DMS153 (cell line): ENCODE results near the gene FOXO3B.
"Not testable (repeated sequence)": the region's sequence is repeated elsewhere in the genome, so short reads cannot be mapped to it uniquely, and the experiment has no call there.

ENCODE experiments used
- DNase-seq: peaks from one replicate; lab custom pipeline; 2025; lab: John Stamatoyannopoulos, UW

The FOXO3B gene

GRCh38 chr17:18650094-18650493 is 32.0 kb downstream of the FOXO3B start:
- DNase-seq: not testable (repeated sequence)

GRCh38 chr17:18644291-18644690 is 37.8 kb downstream of the FOXO3B start, which contains the start of gene TBC1D28:
TSS of gene TBC1D28 (minus strand) at chr17:18644391. CDS start at chr17:18641352, 3,039 bp downstream.
- not testable (repeated sequence) for DNase-seq

GRCh38 chr17:18643124-18643523 is 39.0 kb downstream of the FOXO3B start:
- DNase-seq: not testable (repeated sequence)

- not testable (repeated sequence) for DNase-seq
These were observed 43.8 kb downstream of the FOXO3B start for GRCh38 chr17:18638357-18638756.

GRCh38 chr17:18636237-18636636 is 45.9 kb downstream of the FOXO3B start:
- not testable (repeated sequence) for DNase-seq

- not testable (repeated sequence) for DNase-seq
These were observed 46.3 kb downstream of the FOXO3B start for GRCh38 chr17:18635773-18636172.

GRCh38 chr17:18634550-18635263 is 47.4 kb downstream of the FOXO3B start:
- not testable (repeated sequence) for DNase-seq
